ENCODE results near the gene NUP210.
"Not testable (repeated sequence)": the region's sequence is repeated elsewhere in the genome, so short reads cannot be mapped to it uniquely, and the experiment has no call there.

The NUP210 gene

DNA sequence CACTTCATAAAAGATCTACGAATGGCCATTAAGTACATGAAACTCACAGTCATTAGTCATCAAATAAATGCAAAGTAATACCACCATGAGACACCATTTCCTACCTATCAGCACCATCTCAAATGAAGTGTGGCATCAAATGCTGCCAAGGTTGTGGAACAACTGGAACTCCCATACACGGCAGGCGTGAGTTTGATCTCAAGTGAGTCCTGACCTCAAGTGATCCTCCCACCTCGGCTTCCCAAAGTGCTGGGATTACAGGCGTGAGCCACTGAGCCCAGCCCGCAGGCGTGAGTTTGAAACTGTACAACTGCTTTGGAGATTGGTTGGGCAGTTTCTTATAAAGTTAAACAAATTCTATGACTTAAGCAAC, 31.2 kb upstream of the NUP210 start:
- H3K4me3 ChIP-seq (ENCODE audit: low read depth, low read length) = peak overlapping the region; percentile 64
- TF ChIP-seq CTCF (IDR thresholded peaks at IDR 0.05; ENCODE audit: low read depth, low read length) = no peak

DNA sequence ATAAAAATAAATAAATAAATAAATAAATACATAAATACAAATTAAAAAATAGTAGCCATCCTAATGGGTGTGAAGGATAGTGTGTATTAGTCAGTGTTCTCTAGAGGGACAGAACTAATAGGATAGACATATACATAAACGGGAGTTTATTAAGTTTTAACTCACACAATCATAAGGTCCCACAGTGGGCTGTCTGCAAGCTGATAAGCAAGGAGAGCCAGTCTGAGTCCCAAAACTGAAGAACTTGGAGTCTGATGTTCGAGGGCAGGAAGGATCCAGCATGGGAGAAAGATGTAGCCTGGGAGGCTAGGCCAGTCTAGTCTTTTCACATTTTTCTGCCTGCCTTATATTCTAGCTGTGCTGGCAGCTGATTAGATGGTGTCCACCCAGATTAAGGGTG, 22.8 kb upstream of the NUP210 start:
- not testable (repeated sequence) for H3K4me3 ChIP-seq (ENCODE audit: low read depth, low read length)

DNA sequence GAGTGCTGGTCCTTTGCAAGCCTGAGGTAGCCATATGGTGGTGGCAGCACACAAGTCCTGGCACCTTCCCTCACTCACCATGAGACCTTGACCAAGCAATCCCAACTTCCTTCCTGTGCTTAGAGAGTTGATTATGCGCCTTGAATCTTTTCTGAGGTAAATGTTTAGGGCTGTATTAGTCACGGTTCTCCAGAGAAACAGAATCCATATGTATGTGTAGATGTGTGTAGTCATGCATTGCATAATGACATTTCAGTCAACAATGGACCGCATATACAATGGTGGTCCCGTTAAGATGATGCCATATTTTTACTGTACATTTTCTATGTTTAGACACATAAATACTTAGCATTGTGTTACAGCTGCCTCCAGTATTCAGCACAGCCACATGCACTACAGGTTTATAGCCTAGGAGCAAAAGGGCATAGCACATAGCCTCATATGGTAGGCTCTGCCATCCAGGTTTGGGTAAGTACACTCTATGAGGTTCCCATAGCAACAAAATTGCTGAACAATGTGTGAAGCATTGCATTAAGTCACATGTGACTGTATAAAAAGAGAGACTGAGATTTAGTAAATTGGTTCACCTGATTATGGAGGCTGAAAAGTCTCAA, 20.2 kb upstream of the NUP210 start:
- TF ChIP-seq CTCF (IDR thresholded peaks at IDR 0.05; ENCODE audit: low read depth, low read length) = no peak
- H3K4me3 ChIP-seq (ENCODE audit: low read depth, low read length) = no peak overlapping the region

GRCh38 chr3:13436213-13436612, 16.1 kb upstream of the NUP210 start:
- H3K4me3 ChIP-seq (ENCODE audit: low read depth, low read length) = not testable (repeated sequence)

DNA sequence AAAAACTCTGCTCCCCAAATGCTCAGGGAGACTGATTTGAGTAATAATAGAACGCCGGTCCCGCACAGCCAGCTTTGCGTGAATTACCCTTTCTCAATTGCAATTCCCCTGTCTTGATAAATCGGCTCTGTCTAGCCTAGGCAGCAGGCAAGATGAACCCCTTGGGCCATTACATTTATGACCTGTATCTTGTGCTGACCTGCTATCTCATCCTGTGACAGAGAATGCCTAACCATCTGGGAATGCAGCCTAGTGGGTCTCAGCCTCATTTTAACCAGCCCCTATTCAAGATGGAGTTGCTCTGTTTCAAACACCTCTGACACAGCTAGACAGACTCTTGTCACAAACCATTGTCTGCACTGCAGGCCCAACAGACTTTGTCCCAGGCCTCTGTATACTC, 13.8 kb upstream of the NUP210 start:
- no peak for TF ChIP-seq CTCF (IDR thresholded peaks at IDR 0.05; ENCODE audit: low read depth, low read length)
- H3K4me3 ChIP-seq (ENCODE audit: low read depth, low read length) = no peak overlapping the region

DNA sequence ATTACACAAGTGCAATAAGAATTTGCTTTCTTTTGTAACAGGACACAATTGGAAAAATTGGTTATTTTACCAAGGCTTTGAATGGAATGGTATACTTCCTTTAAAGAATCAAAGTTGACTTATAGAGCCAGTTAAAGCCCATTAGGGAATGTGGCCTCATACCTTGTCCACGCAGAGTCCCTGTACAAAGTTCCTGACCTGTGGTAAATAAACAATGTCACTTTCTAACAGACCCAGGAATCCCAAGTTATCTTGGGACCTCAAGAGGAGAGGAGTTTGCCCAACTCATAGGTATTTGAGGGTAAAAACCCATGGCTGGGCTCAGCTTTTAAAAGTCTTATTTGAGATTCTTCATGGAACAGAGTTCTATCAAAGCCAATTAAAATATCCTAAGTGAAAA, 12.0 kb upstream of the NUP210 start:
- no peak overlapping the region for H3K4me3 ChIP-seq (ENCODE audit: low read depth, low read length)
- TF ChIP-seq CTCF (IDR thresholded peaks at IDR 0.05; ENCODE audit: low read depth, low read length) = no peak

DNA sequence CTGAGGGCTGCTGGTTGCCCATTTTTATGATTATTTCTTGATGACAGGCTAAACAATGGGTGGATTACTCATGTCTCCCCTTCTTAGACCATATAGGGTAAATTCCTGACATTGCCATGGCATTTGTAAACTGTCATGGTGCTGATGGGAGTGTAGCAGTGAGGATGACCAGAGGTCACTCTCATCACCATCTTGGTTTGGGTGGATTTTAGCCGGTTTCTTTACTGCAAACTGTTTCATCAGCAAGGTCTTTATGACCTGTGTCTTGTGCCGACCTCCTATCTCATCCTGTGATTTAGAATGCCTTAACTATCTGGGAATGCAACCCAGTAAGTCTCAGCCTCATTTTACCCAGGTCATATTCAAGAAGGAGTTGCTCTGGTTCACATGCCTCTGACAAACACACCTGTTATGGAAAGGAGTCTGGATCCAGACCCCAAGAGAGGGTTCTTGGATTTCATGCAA, 10.3 kb upstream of the NUP210 start:
- H3K4me3 ChIP-seq (ENCODE audit: low read depth, low read length) = not testable (repeated sequence)

DNA sequence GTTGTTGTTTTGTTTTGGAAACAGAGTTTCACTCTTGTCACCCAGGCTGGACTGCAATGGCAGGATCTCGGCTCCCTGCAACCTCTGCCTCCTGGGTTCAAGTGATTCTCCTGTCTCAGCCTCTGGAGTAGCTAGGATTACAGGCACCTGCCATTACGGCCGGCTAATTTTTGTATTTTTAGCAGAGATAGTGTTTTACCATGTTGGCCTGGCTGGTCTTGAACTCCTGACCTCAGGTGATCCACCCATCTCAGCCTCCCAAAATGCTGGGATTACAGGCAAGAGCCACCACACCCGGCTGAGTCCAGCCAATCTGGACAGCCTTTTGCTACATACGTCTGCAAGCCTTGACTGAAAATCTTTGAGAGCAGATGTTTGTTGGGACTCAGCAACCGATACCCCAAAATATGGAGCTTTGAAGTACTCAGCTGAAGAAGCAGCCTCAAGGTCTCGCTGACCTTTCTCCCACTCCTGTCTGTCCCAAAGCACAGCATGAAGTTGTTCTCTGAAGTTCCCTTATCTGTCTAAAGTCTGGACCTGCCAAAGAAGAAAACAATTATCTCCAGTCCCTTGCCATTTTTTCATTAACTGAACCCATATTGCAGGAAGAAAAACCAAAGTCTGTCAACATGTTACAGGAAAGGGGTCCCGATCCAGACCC, 9.6 kb upstream of the NUP210 start:
- H3K4me3 ChIP-seq (ENCODE audit: low read depth, low read length) = no peak overlapping the region
- TF ChIP-seq CTCF (IDR thresholded peaks at IDR 0.05; ENCODE audit: low read depth, low read length) = no peak

DNA sequence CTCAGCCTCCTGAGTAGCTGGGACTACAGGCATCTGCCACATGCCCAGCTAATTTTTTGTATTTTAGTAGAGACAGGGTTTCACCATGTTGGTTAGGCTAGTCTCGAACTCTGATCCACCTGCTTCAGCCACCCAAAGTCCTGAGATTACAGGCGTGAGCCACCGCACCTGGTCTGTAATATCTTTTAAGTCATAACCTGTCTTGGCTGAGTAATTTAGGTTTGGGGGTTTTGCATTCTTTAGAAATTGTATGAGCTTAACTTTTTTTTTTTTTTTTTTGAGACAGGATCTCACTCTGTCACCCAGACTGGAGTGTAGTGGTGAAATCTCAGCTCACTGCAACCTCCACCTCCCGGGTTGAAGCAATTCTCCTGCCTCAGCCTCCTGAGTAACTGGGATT, 8.6 kb upstream of the NUP210 start:
- not testable (repeated sequence) for H3K4me3 ChIP-seq (ENCODE audit: low read depth, low read length)

Measured in WI38 (cell line).